ENCODE measurements around the gene LEFTY2.

GRCh38 chr1:225903623-225904022 lies 37.4 kb downstream of the LEFTY2 start:
- TF ChIP-seq CTCF (IDR thresholded peaks at IDR 0.05) (no peak), EZH2phosphoT487 (IDR thresholded peaks at IDR 0.05) (no peak), EZH2 (IDR thresholded peaks at IDR 0.05) (no peak)

Measured in neural progenitor cell (in vitro differentiated cells).